GM20000 (cell line): Measurements from ENCODE around the gene MRPL32.

Experiments
- DNase-seq: peaks from one replicate; pipeline ENCODE4 v3.0.0; 2012; ENCODE audit warnings: low spot score
- CTCF ChIP-seq: IDR thresholded peaks from 2 replicates; pipeline ENCODE4 v1.5.1; 2012; ENCODE audit warnings: mild to moderate bottlenecking, control low read depth; ENCODE audit errors: extremely low read depth, missing control alignments

Gene MRPL32

GRCh38 chr7:42956062-42956461, 23.9 kb downstream of the MRPL32 start:
- no peak for DNase-seq
- no peak for TF ChIP-seq CTCF

- TF ChIP-seq CTCF = no peak
- DNase-seq = no peak
These were observed 27.4 kb downstream of the MRPL32 start for GRCh38 chr7:42959549-42959948.

GRCh38 chr7:42960762-42961161, 28.6 kb downstream of the MRPL32 start:
- peak; percentile 11 for DNase-seq
- TF ChIP-seq CTCF = no peak

GRCh38 chr7:42961170-42961569, 29.0 kb downstream of the MRPL32 start:
- no peak for TF ChIP-seq CTCF
- no peak for DNase-seq

GRCh38 chr7:42964293-42964692, 32.1 kb downstream of the MRPL32 start:
- no peak for TF ChIP-seq CTCF
- DNase-seq = no peak

- TF ChIP-seq CTCF = no peak
- peak; percentile 18 for DNase-seq
These were observed 33.0 kb downstream of the MRPL32 start for GRCh38 chr7:42964849-42965805.

GRCh38 chr7:42967391-42967790, 35.2 kb downstream of the MRPL32 start:
- TF ChIP-seq CTCF = no peak
- no peak for DNase-seq
